Cardiac fibroblast (primary cell): Measurements from ENCODE around the gene ARMC5.

Source experiments
- DNase-seq, 2 donors: peaks; one replicate each; pipeline versions ENCODE4 v3.0.0 to v3.0.0-alpha.2; 2010; ENCODE audit warnings: low read depth in 2 of 2
- H3K4me3 ChIP-seq, 2 donors: replicated peaks in 1 of 2; 1 replicate in 1 of 2; 2 replicates in 1 of 2; pipeline ENCODE4 v1.5.1; 2011; ENCODE audit warnings: low read depth in 2 of 2, low read length in 2 of 2, mild to moderate bottlenecking in 2 of 2, moderate library complexity in 1 of 2
- TF ChIP-seq, protein P1 (sequence below): IDR thresholded peaks from one replicate; pipeline ENCODE4 v1.5.1; 2011; ENCODE audit warnings: low read depth, mild to moderate bottlenecking, low read length, inconsistent platforms

ARMC5 gene

DNA sequence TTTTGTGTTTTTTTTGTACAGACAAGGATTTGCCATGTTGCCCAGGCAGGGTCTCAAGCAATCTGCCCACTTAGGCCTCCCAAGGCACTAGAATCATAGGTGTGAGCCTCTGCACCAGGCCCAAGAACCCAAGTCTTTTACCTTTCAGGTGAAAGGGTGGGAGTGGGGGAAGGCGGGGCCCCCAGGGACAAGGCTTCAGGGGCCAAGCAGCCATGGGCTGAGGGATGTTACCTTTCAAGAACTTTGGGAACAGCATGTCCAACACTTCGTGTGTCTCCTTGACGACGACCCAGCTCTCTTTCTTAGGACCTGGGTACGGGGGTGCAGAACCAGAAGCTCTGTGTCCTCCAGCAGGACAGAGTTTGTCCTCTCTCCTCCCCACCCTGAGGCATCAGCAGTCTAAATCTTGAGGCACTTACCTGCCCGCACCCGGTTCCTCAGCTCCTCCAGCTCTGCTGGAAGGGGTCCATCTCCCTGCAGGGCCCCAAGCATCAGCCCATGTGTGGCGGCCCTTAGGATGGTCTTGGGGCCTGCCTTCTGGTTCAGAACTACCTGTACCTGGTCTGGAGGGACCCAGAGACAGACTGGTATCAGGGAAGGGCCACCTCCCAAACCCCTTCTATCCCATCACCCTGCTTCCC lies 32.6 kb downstream of the ARMC5 start:
- no peak for DNase-seq
- TF ChIP-seq, protein P1, sequence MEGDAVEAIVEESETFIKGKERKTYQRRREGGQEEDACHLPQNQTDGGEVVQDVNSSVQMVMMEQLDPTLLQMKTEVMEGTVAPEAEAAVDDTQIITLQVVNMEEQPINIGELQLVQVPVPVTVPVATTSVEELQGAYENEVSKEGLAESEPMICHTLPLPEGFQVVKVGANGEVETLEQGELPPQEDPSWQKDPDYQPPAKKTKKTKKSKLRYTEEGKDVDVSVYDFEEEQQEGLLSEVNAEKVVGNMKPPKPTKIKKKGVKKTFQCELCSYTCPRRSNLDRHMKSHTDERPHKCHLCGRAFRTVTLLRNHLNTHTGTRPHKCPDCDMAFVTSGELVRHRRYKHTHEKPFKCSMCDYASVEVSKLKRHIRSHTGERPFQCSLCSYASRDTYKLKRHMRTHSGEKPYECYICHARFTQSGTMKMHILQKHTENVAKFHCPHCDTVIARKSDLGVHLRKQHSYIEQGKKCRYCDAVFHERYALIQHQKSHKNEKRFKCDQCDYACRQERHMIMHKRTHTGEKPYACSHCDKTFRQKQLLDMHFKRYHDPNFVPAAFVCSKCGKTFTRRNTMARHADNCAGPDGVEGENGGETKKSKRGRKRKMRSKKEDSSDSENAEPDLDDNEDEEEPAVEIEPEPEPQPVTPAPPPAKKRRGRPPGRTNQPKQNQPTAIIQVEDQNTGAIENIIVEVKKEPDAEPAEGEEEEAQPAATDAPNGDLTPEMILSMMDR = no peak
- no peak overlapping the region for H3K4me3 ChIP-seq

DNA sequence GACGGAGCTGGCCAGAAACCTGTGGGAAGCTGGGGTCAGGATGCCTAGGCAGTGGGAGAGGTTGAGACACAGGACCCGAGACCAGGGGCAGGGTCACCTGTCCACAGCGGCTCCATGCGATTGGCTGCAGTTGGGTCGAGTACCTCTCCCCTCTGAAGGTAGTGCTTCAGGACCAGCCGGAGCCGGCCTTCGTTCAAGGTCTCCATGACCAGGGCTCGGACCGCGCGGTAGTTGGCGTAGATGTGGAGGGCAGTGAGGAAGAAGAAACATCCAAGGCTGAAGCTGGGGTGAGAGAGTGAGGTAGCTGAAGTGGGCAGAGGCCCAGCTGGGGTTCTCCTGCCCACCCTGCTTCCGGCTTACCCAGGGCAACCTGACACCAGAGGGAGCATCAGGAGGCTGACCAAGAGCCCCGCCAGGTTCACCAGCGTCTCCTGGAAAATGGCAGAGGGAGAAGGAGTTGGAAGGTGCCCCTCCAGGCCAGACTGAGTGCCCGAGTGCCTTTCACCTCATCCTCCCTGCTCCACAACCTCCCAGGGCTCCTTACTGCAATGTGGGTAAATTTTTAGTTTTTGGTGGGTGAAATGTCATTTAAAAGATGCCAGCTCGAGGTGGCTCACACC lies 34.3 kb downstream of the ARMC5 start:
- TF ChIP-seq, protein P1 = no peak

DNA sequence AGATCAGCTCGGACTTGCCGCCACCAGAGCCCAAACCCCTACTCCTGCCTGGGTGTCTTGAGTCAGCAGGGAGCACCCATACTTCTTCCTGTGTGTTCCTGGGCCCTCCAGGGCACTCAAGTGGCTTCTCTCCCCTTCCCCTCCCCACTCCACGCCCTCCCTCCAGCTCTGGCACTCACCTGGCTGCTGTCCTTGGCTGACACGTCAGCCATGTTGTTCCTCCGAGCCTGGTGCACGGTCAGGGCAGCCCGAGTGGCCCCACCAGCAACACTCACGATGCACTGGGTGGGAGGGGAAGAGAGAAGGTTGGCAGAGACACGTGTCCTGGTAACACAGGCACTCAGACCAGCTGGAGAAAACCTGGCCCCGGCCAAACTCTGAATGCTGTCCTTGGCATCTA lies 37.4 kb downstream of the ARMC5 start:
- no peak for DNase-seq
- no peak overlapping the region for H3K4me3 ChIP-seq
- TF ChIP-seq, protein P1 = no peak

More for the DNA sequence above, 34.3 kb downstream of the ARMC5 start:
- no peak overlapping the region for H3K4me3 ChIP-seq
- no peak for DNase-seq

DNA sequence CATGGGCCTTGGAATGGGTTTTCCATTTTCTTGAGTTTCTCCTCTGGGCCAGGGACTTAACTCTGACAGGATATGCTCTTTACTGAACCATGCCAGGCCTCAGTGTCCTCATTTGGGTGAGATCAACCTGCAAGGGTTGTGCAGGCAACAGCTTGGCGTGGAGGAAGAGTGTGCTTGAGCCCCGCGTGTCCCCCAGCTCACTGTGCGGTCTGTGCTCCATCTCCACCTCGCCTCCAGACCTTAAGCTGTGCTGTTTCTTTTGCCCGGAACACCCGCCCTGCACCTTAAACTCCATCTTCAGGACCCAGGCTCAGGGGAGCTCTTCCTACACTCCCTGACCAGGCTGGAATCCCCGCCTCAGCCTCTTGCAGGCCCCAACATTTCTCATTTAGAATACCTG lies 39.2 kb downstream of the ARMC5 start:
- no peak overlapping the region for H3K4me3 ChIP-seq
- DNase-seq = no peak
- TF ChIP-seq, protein P1 = no peak

DNA sequence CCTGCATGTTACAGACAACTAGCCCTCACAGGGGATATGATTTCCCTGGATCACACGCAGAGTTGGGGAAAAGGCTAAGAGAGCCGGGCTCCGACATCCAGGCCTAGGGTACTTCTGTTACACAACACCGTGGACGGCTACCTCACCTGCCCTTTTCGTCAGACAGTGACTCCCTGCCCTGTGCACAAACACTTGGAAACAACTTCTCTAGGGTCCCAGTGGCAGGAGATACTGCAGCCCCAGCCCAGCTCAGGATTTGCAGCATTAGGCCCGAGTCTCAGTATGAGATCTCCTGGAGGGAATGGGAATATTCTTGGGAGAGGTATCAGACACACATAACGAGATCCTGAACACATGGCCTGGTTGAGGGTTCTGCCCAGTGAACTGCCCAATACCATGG lies 40.6 kb downstream of the ARMC5 start:
- H3K4me3 ChIP-seq = no peak overlapping the region
- TF ChIP-seq, protein P1 = no peak
- no peak for DNase-seq

DNA sequence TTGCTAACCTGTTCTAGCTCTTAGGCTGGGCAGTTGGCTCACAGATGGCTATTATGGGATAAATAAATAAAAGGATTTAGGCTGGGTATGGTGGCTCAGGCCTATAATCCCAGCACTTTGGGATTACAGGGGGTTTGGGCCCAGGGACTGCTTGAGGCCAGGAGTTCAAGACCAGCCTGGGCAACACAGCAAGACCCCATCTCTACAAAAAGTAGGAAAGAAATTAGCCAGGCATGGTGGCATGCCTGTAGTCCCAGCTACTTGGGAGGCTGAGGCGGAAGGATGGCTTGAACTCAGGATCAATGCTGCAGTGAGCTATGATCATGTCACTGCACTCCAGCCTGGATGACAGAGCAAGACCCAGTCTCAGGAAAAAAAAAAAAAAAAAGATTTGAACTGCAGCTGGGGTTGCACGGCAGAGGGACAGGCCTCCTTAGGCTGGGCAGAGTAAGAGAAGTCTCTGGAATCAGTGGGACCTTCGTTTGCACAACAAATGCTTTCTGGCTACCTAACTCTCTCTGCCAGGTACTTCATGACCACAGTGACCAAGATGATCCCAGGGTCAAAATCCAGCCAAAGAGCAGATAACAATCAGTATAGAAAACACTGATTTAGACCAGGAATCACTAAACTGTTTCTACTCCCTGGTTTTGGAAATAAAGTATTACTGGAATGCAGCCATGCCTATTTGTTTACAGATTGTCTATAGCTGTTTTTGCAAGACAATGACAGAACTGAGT lies 42.1 kb downstream of the ARMC5 start:
- no peak for DNase-seq
- no peak overlapping the region for H3K4me3 ChIP-seq
- TF ChIP-seq, protein P1 = no peak
